K562 treated with DMSO at 1 percent for 48 hours (cell line): Measurements from ENCODE around the gene CDC42SE1. TPM values are rescaled to one million over a fixed set of nuclear protein-coding genes. Genes with fewer than 3 reads are reported as not detected.

Experiments used
- total RNA-seq: library from RNA; unstranded; fragments of 300-600 nt; gene quantifications from 2 replicates; pipeline ENCODE4 v1.2.3, GENCODE V29; 2022; ENCODE audit warnings: low replicate concordance; ENCODE audit errors: extremely low read depth

The CDC42SE1 gene, protein sequence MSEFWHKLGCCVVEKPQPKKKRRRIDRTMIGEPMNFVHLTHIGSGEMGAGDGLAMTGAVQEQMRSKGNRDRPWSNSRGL
- not detected in 2 replicates for total RNA-seq

DNA sequence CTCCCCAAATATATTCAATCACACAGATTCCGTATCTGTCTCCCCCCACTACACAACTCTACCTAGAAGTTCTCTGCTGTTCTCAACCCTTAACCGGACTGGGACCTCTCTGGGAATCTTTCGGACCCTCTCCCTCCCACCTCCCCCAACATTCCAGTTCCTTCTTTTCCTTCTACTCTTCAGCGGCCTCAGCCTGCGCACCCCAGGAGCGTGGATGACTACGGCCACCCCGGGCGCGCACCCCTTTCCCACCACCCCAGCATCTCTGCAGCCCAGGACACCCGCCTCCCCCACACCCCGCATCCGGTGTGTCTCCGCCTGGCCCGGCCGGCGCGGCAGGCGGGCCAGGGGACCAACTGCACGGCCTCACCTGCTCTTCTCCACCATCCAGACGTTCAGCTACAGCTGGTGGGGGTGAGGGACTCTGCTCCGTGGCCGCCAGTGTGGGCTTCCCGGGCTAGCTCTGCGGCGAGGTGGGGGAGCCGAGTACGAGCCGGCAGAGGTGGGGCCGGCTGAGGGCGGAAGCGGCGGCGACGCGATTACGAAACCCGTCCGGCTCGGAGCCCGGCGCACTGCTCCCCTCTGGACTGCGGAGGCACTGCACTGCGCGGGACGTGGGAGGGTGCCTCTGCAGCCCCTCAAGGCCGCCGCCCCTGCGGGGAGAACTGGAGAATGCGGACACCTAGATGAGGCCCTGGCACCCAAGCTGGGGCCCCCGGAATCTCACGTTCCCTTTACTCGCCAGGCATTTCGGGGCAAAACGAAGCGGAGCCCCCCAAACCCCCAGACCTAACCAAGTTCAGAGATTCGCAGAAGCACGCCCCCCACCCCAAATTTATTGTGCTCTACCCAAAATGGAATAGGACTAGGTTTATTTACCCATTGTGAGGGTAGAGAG lies at the start of gene CDC42SE1:
Gene CDC42SE1, minus strand, starts transcription at position 514 of the 898 bp plus-strand sequence. CDS start 3,892 bp downstream, outside the sequence.

DNA sequence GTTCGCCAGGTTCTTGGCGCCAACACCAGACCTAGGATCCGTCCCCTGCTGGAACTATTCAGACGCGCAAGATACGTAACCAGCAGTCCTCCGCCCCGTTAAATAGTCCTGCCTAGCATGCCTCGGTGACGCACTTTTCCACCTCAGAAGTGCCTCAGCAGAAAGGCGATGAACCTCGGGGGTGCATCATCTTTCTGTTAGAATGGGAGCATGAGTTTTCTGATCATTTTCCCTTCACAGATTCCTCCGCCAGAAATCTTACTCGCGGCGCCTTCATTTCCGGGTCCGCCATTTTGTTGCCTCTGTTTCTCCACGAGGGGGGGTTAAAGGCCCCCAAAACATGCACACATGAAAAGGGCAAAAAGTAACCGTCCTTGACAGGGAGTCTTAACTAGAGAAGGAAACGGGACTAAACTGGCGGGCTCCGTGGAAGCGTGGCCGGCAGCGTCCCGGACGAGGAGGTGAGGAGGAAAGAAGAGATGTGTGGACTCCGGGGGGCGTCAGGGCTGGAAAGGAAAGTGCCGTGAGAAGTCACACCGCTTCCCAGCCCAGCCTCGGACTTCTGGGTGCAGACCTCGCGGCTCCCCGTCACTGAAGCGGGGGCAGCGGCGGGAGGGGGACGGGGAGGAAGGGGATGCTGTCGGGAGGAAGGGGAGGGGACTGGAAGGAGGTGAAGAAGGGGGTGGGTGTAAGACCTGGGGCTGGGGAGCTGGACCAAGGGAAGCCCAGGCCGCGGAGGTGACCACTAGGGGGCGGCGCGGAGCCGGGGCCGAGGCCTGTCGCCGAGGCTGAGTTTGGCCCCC lies 11.3 kb upstream of the CDC42SE1 start, which contains the start of gene GABPB2:
Gene GABPB2, plus strand, starts transcription at position 288 of the 803 bp plus-strand sequence. CDS start 17,429 bp downstream, outside the sequence.

DNA sequence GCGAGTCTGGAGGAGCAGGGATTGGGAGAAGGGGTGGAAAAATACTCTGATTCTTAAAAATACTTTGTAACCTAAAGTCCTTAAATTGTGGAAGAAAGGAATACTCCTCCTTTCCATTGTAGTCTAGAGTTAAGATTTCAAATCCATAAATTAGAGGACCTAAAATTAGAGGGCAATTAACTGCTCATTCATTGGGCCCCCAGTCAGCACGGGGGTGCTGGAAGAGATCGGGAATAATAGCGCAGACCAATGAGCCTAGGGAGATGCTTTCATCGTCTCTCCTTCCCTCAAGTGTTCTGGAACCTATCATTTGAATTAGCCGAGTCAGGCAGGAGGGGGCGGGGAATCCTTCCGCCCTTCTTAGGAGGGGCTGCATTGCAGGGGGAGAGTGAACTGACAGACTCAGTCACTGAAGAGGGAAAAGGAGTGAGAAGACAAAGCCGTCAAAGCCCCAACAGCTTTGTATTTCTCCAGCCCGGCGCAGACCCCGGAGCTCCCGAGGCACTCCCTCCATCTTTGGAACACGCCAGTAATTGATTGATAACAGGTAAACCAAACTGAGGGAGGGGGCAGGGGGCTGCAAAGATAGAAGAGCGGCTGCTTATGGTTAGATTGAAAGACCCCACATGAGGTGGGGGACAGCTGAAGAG lies 710 bp upstream of the CDC42SE1 start, which contains the start of gene MLLT11:
Gene MLLT11, plus strand, starts transcription at position 391 of the 650 bp plus-strand sequence. CDS start 6,828 bp downstream, outside the sequence.

DNA sequence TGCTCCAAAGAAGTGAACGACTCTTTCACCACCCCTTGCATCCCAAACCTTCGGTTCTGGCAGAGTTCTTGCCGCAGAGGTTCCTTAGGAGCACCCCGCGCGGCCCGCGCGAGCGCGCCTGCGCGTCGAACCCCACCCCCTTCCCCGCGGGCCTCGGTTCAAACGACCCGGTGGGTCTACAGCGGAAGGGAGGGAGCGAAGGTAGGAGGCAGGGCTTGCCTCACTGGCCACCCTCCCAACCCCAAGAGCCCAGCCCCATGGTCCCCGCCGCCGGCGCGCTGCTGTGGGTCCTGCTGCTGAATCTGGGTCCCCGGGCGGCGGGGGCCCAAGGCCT lies 11.9 kb downstream of the CDC42SE1 start, which contains the start of gene C1orf56:
Gene C1orf56, plus strand, starts transcription at position 161 of the 334 bp plus-strand sequence. Its CDS starts 97 bp downstream, at position 258.

DNA sequence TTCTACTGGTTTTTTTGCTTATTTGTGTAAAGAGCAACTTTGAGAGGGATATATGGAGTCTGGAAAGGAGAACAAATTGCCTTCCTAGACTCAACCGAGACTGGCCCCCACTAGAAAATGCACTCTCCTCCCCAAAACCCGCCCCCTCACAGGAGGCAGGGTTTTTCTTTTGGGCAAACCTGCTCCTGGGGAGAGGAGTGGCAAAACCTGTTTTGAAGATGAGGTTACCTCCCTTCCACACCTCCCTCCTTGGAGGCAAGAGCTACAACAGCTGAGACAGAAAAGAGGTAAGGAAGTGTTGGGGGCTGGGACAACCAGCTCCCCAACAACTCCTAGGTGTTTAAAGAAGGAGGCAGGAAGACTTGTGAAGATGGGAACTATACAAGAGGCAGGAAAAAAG lies 23.1 kb downstream of the CDC42SE1 start, which contains the start of gene BNIPL:
Gene BNIPL, plus strand, starts transcription at position 231 of the 400 bp plus-strand sequence. Its CDS starts 140 bp downstream, at position 371.

DNA sequence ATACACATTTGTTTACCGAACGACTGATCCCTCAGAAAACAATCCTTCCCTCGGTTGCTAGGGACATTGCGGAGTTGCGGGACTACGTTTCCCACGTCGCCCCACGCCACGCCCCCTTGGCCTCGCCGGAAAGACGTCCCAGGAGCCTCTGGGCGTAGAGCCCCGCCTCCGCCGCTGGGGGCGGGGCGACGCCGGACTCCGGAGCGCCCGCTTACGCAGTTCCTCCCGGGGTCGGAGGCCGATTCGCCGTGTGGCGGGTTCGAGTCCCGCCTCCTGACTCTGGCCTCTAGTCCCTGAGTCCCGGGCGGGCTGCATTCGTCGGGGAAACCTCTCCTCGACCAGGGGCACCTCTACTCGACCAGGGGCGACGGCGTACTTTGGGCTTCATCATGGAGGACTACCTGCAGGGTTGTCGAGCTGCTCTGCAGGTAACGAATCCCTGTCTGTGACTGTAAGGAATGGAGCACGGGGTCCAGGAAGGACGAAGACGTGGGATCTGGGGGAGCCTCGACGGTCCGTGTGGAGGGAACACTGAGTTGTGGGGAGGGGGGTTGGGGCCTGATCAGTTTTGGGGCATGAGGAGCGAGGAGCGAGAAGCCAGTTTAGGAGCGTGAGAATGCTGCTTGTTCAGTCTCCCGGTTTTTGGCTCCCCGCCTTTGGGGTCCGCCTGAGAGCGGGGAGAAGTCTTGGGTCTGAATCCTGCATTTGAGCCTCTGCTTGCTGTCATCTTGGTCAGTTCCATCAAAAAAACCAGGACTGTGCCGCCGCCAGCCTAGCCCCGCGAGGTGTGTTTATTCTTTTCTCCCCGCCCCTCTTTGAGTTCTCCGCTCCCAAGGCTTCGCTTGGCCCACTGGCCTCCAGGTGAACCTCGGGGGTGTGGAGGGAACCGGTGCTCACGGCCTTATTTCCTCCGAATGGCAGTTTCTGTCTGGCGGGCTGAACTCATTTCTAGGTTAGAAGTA lies 50.9 kb downstream of the CDC42SE1 start, which contains the start of gene PRUNE1:
Gene PRUNE1, plus strand, starts transcription at position 206 of the 962 bp plus-strand sequence. Its CDS starts 184 bp downstream, at position 390.

DNA sequence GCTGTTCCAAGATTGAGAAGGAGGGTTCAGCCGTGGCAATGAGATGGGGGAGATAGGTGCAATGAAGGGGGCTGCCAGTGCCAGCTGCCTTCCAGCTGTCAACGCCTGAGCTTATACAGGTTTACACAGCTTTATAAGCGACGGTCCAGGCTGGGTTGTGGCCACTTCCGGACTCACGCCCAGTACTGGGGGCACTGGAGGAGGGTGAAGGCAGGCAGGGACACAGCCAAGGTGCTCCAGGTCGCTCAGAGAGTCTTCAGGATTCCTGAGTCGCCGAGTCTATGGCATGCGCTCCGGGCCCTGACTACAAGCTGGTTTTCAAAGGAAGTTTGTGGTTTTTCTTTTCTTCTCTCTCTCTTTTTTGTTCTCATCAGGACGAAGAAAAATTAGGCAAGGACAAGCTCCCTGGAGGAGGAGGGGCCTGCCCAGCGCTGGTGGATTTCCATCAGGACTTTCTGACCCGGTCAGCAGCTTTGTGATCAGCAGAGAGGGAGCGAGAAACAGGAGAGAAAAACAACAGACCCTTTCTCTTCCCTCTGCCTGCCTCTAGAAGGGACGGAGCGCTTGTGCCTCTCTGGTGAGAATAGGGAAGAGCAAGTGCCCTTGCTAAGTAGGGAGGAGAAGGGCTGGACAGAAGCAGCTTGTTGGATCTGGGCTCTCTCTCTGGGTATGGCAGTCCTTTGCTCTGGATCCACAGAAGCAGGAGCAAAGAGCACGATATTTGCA lies 52.9 kb downstream of the CDC42SE1 start, which contains the start of gene MINDY1:
Gene MINDY1, minus strand, starts transcription at position 576 of the 726 bp plus-strand sequence. CDS start 4,285 bp downstream, outside the sequence.

Other genes starting within 250 kb of the CDC42SE1 start
- gene ARNT, start 183.0 kb downstream of the CDC42SE1 start, total RNA-seq, result not detected in 2 replicates
- not detected in 2 replicates for gene CTXND2, start 172.5 kb downstream of the CDC42SE1 start, total RNA-seq
- not detected in 2 replicates for gene SETDB1, start 133.3 kb downstream of the CDC42SE1 start, total RNA-seq
- gene CERS2, start 84.8 kb downstream of the CDC42SE1 start, total RNA-seq, result 153 TPM in 1 of 2 replicates, not detected in the other
- gene ANXA9, start 77.3 kb downstream of the CDC42SE1 start, total RNA-seq, result not detected in 2 replicates
- gene MINDY1, start 52.7 kb downstream of the CDC42SE1 start, total RNA-seq, result not detected in 2 replicates
- not detected in 2 replicates for gene PRUNE1, start 51.2 kb downstream of the CDC42SE1 start, total RNA-seq
- not detected in 2 replicates for gene BNIPL, start 23.0 kb downstream of the CDC42SE1 start, total RNA-seq
- gene C1orf56, start 11.9 kb downstream of the CDC42SE1 start, total RNA-seq, result not detected in 2 replicates
- not detected in 2 replicates for gene MLLT11, start 775 bp upstream of the CDC42SE1 start, total RNA-seq
- not detected in 2 replicates for gene GABPB2, start 11.1 kb upstream of the CDC42SE1 start, total RNA-seq
- not detected in 2 replicates for gene SEMA6C, start 87.0 kb upstream of the CDC42SE1 start, total RNA-seq
- gene TNFAIP8L2, start 97.0 kb upstream of the CDC42SE1 start, total RNA-seq, result not detected in 2 replicates
- gene LYSMD1, start 106.3 kb upstream of the CDC42SE1 start, total RNA-seq, result not detected in 2 replicates
- not detected in 2 replicates for gene SCNM1, start 106.5 kb upstream of the CDC42SE1 start, total RNA-seq
- not detected in 2 replicates for gene TMOD4, start 116.4 kb upstream of the CDC42SE1 start, total RNA-seq
- not detected in 2 replicates for gene VPS72, start 130.6 kb upstream of the CDC42SE1 start, total RNA-seq
- gene PIP5K1A, start 138.9 kb upstream of the CDC42SE1 start, total RNA-seq, result not detected in 2 replicates
- not detected in 2 replicates for gene PSMD4, start 195.1 kb upstream of the CDC42SE1 start, total RNA-seq
- gene ZNF687, start 222.7 kb upstream of the CDC42SE1 start, total RNA-seq, result not detected in 2 replicates